Transverse colon (tissue), 4 donors: ENCODE measurements around the gene FUT7.

Source experiments
- CTCF ChIP-seq, 5 experiments: fragments of 200-600 bp in 3 of 5; fragments of 450-650 bp in 2 of 5; sonication (generic) in 3 of 5; IDR thresholded peaks; 1 replicate in 2 of 5; 2 replicates in 3 of 5; pipeline ENCODE4 v1.5.1; 2016 to 2017; ENCODE audit warnings: antibody characterized with exemption in 5 of 5, inconsistent platforms in 3 of 5, mild to moderate bottlenecking in 2 of 5, moderate library complexity in 1 of 5
- EP300 ChIP-seq: sonication (generic); formaldehyde crosslinking; IDR thresholded peaks from one replicate; pipeline ENCODE4 v1.6.1; 2017; ENCODE audit warnings: antibody characterized with exemption, low read depth
- POLR2A ChIP-seq: fragments of 450-650 bp; IDR thresholded peaks from one replicate; pipeline ENCODE4 v1.6.1; 2016; ENCODE audit warnings: antibody characterized with exemption, mild to moderate bottlenecking, moderate library complexity
- POLR2AphosphoS5 ChIP-seq, 3 donors: sonication (generic); formaldehyde crosslinking; IDR thresholded peaks; one replicate each; pipeline ENCODE4 v1.6.1; 2016; ENCODE audit warnings: antibody characterized with exemption in 3 of 3

DNA sequence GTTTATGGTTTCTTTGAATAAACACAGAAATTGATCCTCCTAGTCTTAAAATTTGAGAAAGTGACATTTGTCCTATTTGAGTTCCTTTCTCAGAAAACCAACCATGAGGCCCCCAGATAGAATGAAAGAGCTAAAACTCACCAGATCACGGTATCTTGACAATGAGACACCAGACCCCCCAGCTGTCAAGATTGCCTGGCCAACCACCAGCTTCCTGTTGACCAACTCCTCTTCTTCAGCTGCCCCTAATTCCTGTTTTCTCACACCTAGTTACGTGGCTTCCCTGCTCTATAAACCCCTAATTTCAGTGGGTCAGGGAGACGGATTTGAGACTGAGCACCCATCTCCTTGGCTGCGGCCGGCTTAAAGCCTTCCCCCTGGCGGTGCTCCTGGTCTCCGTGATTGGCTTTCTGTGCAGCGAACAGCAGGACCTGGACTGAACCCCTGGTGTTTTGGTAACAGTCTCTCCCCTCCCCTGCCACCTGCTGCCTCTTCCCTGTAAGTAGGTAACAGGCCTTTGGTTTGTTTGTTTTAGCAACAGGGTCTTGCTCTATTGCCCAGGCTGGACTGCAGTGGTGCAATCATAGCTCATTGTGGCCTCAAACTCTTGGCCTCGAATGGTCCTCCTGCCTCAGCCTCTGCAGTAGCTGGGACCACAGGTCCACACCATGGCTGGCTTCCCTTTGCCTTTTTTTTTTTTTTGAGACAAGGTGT is 26.8 kb upstream of the FUT7 start:
- TF ChIP-seq CTCF (IDR thresholded peaks at IDR 0.05) (no peak), EP300 (no peak), POLR2AphosphoS5 (IDR thresholded peaks at IDR 0.05) (no peak), POLR2A (no peak)
